GM12872 (cell line): Measurements from ENCODE around the gene INSM1.

Source experiments
- TF ChIP-seq, protein P1 (sequence below): IDR thresholded peaks from 3 replicates; pipeline ENCODE4 v1.5.1; 2011; ENCODE audit warnings: low read depth, mild to moderate bottlenecking, low read length, moderate library complexity; ENCODE audit not compliant: insufficient read depth

Gene INSM1

DNA sequence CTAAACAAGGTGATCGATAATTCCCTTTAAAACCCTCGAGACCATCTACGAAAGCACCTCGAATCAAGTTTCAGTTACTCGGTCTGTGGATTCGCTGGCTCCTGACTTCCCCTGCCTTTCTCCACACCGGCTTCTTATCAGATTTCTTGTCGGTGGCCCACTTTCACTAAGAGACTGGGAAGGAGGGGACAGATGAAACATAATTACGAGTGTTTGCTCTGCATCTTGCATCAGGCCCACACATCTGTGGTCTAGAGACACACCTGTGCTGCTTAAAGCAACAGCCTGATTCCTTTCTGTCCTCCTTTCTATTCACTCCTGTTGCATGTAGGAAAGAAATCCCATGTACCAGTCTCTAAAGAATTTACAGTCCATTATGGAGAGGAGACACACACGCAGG, 37.7 kb downstream of the INSM1 start:
- TF ChIP-seq, protein P1, sequence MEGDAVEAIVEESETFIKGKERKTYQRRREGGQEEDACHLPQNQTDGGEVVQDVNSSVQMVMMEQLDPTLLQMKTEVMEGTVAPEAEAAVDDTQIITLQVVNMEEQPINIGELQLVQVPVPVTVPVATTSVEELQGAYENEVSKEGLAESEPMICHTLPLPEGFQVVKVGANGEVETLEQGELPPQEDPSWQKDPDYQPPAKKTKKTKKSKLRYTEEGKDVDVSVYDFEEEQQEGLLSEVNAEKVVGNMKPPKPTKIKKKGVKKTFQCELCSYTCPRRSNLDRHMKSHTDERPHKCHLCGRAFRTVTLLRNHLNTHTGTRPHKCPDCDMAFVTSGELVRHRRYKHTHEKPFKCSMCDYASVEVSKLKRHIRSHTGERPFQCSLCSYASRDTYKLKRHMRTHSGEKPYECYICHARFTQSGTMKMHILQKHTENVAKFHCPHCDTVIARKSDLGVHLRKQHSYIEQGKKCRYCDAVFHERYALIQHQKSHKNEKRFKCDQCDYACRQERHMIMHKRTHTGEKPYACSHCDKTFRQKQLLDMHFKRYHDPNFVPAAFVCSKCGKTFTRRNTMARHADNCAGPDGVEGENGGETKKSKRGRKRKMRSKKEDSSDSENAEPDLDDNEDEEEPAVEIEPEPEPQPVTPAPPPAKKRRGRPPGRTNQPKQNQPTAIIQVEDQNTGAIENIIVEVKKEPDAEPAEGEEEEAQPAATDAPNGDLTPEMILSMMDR = no peak

DNA sequence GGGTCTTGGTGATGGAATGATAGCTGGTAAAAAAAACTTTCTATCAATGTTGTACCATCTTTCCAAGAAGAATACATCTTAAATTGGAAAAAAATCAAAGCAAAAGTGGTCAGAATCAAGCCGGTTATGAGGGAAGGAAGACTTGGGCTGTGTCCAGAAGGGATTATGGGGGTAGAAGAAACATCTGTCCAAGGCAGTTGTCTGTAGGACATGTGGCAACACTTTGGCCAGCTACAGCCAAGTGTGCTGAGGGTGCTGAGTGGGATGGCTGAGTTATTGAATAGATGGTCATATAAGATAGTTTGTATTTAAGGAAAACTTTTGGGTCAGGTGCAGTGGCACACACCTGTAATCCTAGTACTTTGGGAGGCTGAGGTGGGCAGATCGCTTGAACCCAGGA, 38.4 kb downstream of the INSM1 start:
- TF ChIP-seq, protein P1 = no peak

DNA sequence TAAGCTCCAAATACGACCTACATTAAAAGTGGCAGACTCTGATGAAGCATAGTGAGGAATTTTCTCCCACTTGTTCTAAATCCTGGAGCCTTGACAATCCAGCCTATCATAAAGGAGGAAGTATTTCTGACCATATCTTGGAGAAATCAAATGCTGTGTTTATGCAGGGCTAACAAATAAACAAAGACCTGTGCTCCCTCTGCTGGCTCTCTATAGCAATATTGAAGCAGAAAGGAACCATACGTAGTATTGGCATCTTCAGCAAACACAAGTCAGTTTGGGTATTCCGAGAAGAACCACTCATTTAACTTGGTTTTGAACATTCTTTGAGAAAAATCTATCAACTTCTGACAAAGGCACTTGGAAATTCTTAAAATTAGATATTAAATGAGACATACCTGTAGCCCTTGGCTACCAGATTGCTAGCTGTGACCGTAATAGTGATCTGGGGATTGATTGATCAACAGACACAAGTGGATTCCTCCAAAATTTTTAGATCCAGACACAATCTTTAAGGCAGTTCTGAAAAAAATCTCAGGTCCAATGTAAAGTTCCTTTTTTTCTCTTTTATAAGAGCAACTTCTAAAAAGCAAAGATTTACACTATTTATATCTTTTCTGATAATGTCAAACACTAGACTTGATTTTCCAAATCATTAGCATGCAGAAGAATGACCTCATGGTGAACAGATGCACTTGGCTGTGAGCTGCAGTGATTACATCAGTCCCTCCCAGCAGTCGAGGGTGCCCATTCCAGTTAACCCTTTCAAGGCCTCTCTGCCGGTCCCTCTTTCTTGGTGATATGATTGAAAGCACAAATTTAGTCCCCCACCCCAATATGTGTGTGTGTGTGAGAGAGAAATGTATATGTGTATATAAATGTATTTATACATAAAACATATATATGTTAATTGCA, 40.2 kb downstream of the INSM1 start:
- TF ChIP-seq, protein P1 = peak; percentile 16; the same call in 1 of the 3 replicates

DNA sequence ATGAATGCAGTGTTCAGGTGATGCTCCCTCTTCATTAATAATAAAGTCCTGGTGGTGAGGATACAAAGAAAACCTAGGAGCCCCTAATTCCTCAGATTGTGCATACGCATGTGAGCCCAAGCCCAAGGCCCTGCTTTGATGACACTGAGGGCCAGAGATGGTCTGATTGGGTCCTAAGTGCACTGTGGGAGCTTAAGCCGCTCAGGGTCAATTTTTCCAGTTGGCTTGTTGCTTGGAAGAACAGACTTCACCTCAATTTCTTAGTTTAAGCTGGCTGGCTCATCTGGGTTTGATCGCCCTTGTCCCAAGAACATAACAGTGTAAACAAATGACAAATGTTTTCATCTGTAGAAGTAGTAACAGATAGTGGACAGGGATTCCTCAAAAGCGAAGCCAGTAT, 41.4 kb downstream of the INSM1 start:
- TF ChIP-seq, protein P1 = no peak

DNA sequence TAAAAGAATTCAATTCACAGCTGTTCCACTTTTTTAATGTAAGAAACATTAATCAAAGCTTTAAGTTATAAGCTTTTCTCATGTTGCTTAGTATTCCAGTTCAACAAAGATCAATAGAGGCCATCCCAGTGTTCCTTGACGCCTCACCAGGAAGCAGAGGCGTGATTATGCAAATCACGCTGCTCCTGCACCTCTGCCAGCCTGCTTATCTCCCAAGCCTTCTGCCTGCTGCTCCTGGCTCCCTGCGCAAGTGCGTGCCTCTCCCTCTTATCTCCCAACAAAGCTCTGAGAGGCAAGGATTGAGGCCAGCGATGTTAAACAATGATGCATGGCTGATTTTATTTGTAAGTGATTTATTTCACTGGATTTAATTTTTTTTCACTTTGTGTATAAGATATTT, 42.8 kb downstream of the INSM1 start:
- TF ChIP-seq, protein P1 = no peak

DNA sequence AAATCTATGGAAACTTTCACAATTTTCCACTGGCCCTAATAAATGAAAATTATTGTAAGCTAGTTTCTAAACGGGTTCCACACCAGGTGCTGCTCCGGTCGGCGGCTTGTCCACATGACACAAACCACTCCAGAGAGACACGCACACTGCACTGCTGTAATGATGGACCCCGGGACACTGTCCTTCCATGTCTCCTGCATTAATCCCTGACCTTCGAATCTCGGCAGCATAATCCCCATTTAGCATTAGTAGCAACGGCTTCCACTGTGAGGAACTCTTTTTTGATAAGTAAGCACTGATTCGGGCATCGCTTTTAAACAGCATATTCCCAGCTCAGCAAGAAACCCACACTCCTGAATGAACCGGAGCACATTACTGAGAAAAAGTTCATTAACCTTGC, 43.5 kb downstream of the INSM1 start:
- TF ChIP-seq, protein P1 = no peak

DNA sequence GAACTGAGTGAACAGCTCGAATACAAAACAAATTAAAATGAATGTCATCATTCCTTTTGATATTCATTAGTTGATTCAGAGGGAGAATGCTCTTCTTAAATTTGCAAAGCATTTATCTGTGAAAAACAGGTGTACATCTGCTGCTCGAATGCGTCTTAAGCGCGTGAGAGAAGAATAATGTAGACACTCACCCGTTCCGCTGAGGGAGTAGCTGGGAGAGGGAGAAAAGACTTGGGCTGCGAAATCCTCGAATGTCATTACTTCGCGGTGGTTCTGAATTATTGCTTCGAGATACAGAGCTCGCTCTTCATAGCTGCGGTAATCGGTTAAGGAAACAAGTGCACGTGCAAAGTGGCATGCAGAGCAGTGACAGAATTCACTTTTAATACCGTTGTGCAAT, 43.9 kb downstream of the INSM1 start:
- TF ChIP-seq, protein P1 = no peak
